Measurements from ENCODE around the gene KAT6B. TPM values are rescaled to one million over a fixed set of nuclear protein-coding genes. Genes with fewer than 3 reads are reported as not detected.

The KAT6B gene
- total and polyA plus RNA-seq, 2 donors (not counting 1 experiment from before 2014, with no cell fraction given) = 3.9 to 37.8 TPM

- peaks cover 5% of the 10 kb centered on the region for H3K36me3 ChIP-seq (ENCODE audit: control insufficient read depth, insufficient read depth, low read length)
- no peak overlapping the region for H3K4me2 ChIP-seq (ENCODE audit: extremely low read depth, insufficient read depth, low read length)
Observed at GRCh38 chr10:74977072-74977471, 150.7 kb downstream of the KAT6B start.

GRCh38 chr10:74977913-74978847 lies 151.8 kb downstream of the KAT6B start:
- Histone ChIP-seq H3K36me3 (ENCODE audit: control insufficient read depth, insufficient read depth, low read length) (peaks cover 5% of the 10 kb centered on the region), H3K4me3 (replicated peaks in 1 of 4; ENCODE audit: control extremely low read depth in 1 of 4, insufficient read depth in 1 of 4, low read depth in 3 of 4, low read length in 4 of 4) (no peak overlapping the region), H3K79me2 (ENCODE audit: control insufficient read depth, insufficient read depth, low read length) (no peaks in the 10 kb centered on the region), H3K4me1 (ENCODE audit: control insufficient read depth, extremely low read depth, insufficient read depth, low read length) (no peaks in the 10 kb centered on the region), H2AFZ (ENCODE audit: low read length) (no peak overlapping the region), H3K27ac (ENCODE audit: insufficient read depth, low read length) (no peak overlapping the region), H3K9me3 (ENCODE audit: control insufficient read depth, insufficient read depth, low read depth, low read length) (no peaks in the 10 kb centered on the region), H3K27me3 (ENCODE audit: control insufficient read depth, insufficient read depth, low read length) (no peaks in the 10 kb centered on the region), H4K20me1 (ENCODE audit: control insufficient read depth, extremely low read depth, insufficient read depth, low read length) (no peaks in the 10 kb centered on the region), H3K4me2 (ENCODE audit: extremely low read depth, insufficient read depth, low read length) (no peak overlapping the region), H3K9ac (ENCODE audit: insufficient read depth, low read length) (no peak overlapping the region)
- DNase-seq (ENCODE audit: low read depth in 2 of 2) = no peak
- TF ChIP-seq EZH2 (IDR thresholded peaks at IDR 0.05; ENCODE audit: low read length, missing control alignments) = no peak
- TF ChIP-seq CTCF (conservative IDR thresholded peaks at IDR 0.05 in 1 of 2, IDR thresholded peaks at IDR 0.05 in 1 of 2; ENCODE audit: low read depth in 1 of 2, low read length in 2 of 2) = no peak

More at GRCh38 chr10:74977072-74977471, 150.7 kb downstream of the KAT6B start:
- Histone ChIP-seq H3K27me3 (ENCODE audit: control insufficient read depth, insufficient read depth, low read length) (no peaks in the 10 kb centered on the region), H4K20me1 (ENCODE audit: control insufficient read depth, extremely low read depth, insufficient read depth, low read length) (no peaks in the 10 kb centered on the region), H2AFZ (ENCODE audit: low read length) (no peak overlapping the region), H3K9me3 (ENCODE audit: control insufficient read depth, insufficient read depth, low read depth, low read length) (no peaks in the 10 kb centered on the region), H3K79me2 (ENCODE audit: control insufficient read depth, insufficient read depth, low read length) (no peaks in the 10 kb centered on the region), H3K9ac (ENCODE audit: insufficient read depth, low read length) (no peak overlapping the region), H3K4me1 (ENCODE audit: control insufficient read depth, extremely low read depth, insufficient read depth, low read length) (no peaks in the 10 kb centered on the region), H3K4me3 (replicated peaks in 1 of 4; ENCODE audit: control extremely low read depth in 1 of 4, insufficient read depth in 1 of 4, low read depth in 3 of 4, low read length in 4 of 4) (no peak overlapping the region), H3K27ac (ENCODE audit: insufficient read depth, low read length) (no peak overlapping the region)
- TF ChIP-seq CTCF (conservative IDR thresholded peaks at IDR 0.05 in 1 of 2, IDR thresholded peaks at IDR 0.05 in 1 of 2; ENCODE audit: low read depth in 1 of 2, low read length in 2 of 2) = no peak
- no peak for TF ChIP-seq EZH2 (IDR thresholded peaks at IDR 0.05; ENCODE audit: low read length, missing control alignments)
- DNase-seq (ENCODE audit: low read depth in 2 of 2) = no peak

- H3K9me3 ChIP-seq (ENCODE audit: control insufficient read depth, insufficient read depth, low read depth, low read length) = no peaks in the 10 kb centered on the region
- H2AFZ ChIP-seq (ENCODE audit: low read length) = no peak overlapping the region
- H3K9ac ChIP-seq (ENCODE audit: insufficient read depth, low read length) = no peak overlapping the region
- no peaks in the 10 kb centered on the region for H3K4me1 ChIP-seq (ENCODE audit: control insufficient read depth, extremely low read depth, insufficient read depth, low read length)
- no peak overlapping the region for H3K27ac ChIP-seq (ENCODE audit: insufficient read depth, low read length)
- no peaks in the 10 kb centered on the region for H3K27me3 ChIP-seq (ENCODE audit: control insufficient read depth, insufficient read depth, low read length)
- TF ChIP-seq EZH2 (IDR thresholded peaks at IDR 0.05; ENCODE audit: low read length, missing control alignments) = no peak
- no peak for TF ChIP-seq CTCF (conservative IDR thresholded peaks at IDR 0.05 in 1 of 2, IDR thresholded peaks at IDR 0.05 in 1 of 2; ENCODE audit: low read depth in 1 of 2, low read length in 2 of 2)
- no peaks in the 10 kb centered on the region for H4K20me1 ChIP-seq (ENCODE audit: control insufficient read depth, extremely low read depth, insufficient read depth, low read length)
- H3K36me3 ChIP-seq (ENCODE audit: control insufficient read depth, insufficient read depth, low read length) = peaks cover 2% of the 10 kb centered on the region
- H3K4me2 ChIP-seq (ENCODE audit: extremely low read depth, insufficient read depth, low read length) = no peak overlapping the region
- H3K79me2 ChIP-seq (ENCODE audit: control insufficient read depth, insufficient read depth, low read length) = no peaks in the 10 kb centered on the region
- no peak for DNase-seq (ENCODE audit: low read depth in 2 of 2)
- no peak overlapping the region for H3K4me3 ChIP-seq (replicated peaks in 1 of 4; ENCODE audit: control extremely low read depth in 1 of 4, insufficient read depth in 1 of 4, low read depth in 3 of 4, low read length in 4 of 4)
Observed at GRCh38 chr10:74981831-74982633, 155.6 kb downstream of the KAT6B start.

Data from fibroblast of lung (primary cell).